H1 (cell line): ENCODE results near the gene HIPK2. TPM values are rescaled to one million over a fixed set of nuclear protein-coding genes. Genes with fewer than 3 reads are reported as not detected.

Source experiments
- CTCF ChIA-PET: fragments of 300-600 bp; sonication (Branson Sonifier 250); formaldehyde crosslinking; loops from one replicate; lab custom pipeline; 2021; ENCODE audit not compliant: partially characterized antibody; lab: Charles Lee
- POLR2A ChIA-PET: fragments of 300-600 bp; sonication (Branson Sonifier 250); formaldehyde crosslinking; loops from one replicate; lab custom pipeline; 2021; ENCODE audit warnings: inconsistent platforms; ENCODE audit not compliant: partially characterized antibody; lab: Charles Lee
- DNase-seq, 2 experiments: peaks; one replicate each; pipeline versions ENCODE4 v3.0.0 to v3.0.0-alpha.2; 2010 to 2022; ENCODE audit warnings: low spot score in 2 of 2, low read depth in 1 of 2, mixed read lengths in 1 of 2
- FAIRE-seq: peaks from 2 replicates; lab custom pipeline; 2011; peaks lifted over from hg19 to GRCh38; lab: Jason Lieb, UNC
- H2AFZ ChIP-seq: 2 replicates; pipeline ENCODE4 v1.8.1; 2012; ENCODE audit warnings: low read length, inconsistent platforms
- H2AK5ac ChIP-seq: 2 replicates; pipeline ENCODE4 v1.6.1; 2013; ENCODE audit warnings: low read depth, low read length
- H2BK120ac ChIP-seq: replicated peaks from 2 replicates; pipeline ENCODE3; 2013; ENCODE audit warnings: low read depth, low read length, inconsistent platforms
- H2BK12ac ChIP-seq: 2 replicates; pipeline ENCODE4 v1.6.1; 2013; ENCODE audit warnings: low read depth, low read length
- H2BK15ac ChIP-seq: 2 replicates; pipeline ENCODE4 v1.6.1; 2013; ENCODE audit warnings: low read length
- H2BK20ac ChIP-seq: 2 replicates; pipeline ENCODE4 v1.6.1; 2013; ENCODE audit warnings: low read length
- H2BK5ac ChIP-seq: 2 replicates; pipeline ENCODE4 v1.6.1; 2013; ENCODE audit warnings: low read depth, low read length
- H3K14ac ChIP-seq: 2 replicates; pipeline ENCODE4 v1.6.1; 2013; ENCODE audit warnings: inconsistent platforms; ENCODE audit not compliant: insufficient read length
- H3K18ac ChIP-seq: 2 replicates; pipeline ENCODE4 v1.6.1; 2013; ENCODE audit warnings: low read length; ENCODE audit errors: extremely low read depth
- H3K23ac ChIP-seq: 2 replicates; pipeline ENCODE4 v1.6.1; 2013; ENCODE audit warnings: inconsistent platforms; ENCODE audit not compliant: insufficient read length
- H3K23me2 ChIP-seq: 2 replicates; pipeline ENCODE4 v1.6.1; 2013; ENCODE audit warnings: low read depth, low read length
- H3K27ac ChIP-seq: 2 replicates; pipeline ENCODE4 v1.6.1; 2011; ENCODE audit warnings: low read depth, low read length, inconsistent platforms
- H3K27me3 ChIP-seq, 4 experiments: replicated peaks in 1 of 4; 1 replicate in 1 of 4; 2 replicates in 3 of 4; pipeline versions ENCODE4 v1.6.1 to v1.8.1; 2011 to 2013; ENCODE audit warnings: low read length in 3 of 4, mild to moderate bottlenecking in 3 of 4, inconsistent platforms in 2 of 4, mixed read lengths in 2 of 4, moderate library complexity in 1 of 4; ENCODE audit not compliant: control insufficient read depth in 3 of 4, insufficient read depth in 3 of 4; ENCODE audit errors: extremely low read depth in 1 of 4
- H3K36me3 ChIP-seq, 4 experiments: 2 replicates each; pipeline versions ENCODE4 v1.6.1 to v1.8.1; 2011 to 2013; ENCODE audit warnings: mild to moderate bottlenecking in 4 of 4, low read length in 3 of 4, moderate library complexity in 2 of 4, control low read depth in 1 of 4, inconsistent platforms in 1 of 4; ENCODE audit not compliant: insufficient read depth in 4 of 4, control insufficient read depth in 2 of 4
- H3K4ac ChIP-seq: replicated peaks from 2 replicates; pipeline ENCODE3; 2013; ENCODE audit warnings: low read length, low read depth, mixed read lengths, inconsistent platforms; ENCODE audit not compliant: insufficient read length
- H3K4me1 ChIP-seq, 4 experiments: replicated peaks in 1 of 4; 1 replicate in 1 of 4; 2 replicates in 3 of 4; pipeline versions ENCODE4 v1.6.1 to v1.8.1; 2011 to 2013; ENCODE audit warnings: low read length in 3 of 4, inconsistent platforms in 2 of 4, mixed read lengths in 1 of 4; ENCODE audit not compliant: insufficient read depth in 4 of 4, control insufficient read depth in 3 of 4
- H3K4me2 ChIP-seq, 2 experiments: 2 replicates each; pipeline versions ENCODE4 v1.6.1 to v1.8.1; 2011 to 2013; ENCODE audit warnings: low read depth in 2 of 2, low read length in 2 of 2, control low read depth in 1 of 2, inconsistent platforms in 1 of 2, mild to moderate bottlenecking in 1 of 2; ENCODE audit not compliant: insufficient read depth in 1 of 2
- H3K4me3 ChIP-seq, 4 experiments: fragments of 200-600, 300-600 bp in 1 of 4; sonication (generic), shearing (Covaris generic), sonication (Bioruptor Twin) in 1 of 4; 2 replicates each; pipeline versions ENCODE4 v1.5.1 to v1.8.1; 2011 to 2016; ENCODE audit warnings: low read length in 4 of 4, low read depth in 3 of 4, control low read depth in 2 of 4, inconsistent platforms in 2 of 4, mild to moderate bottlenecking in 2 of 4, mixed read lengths in 1 of 4, moderate library complexity in 1 of 4; ENCODE audit not compliant: insufficient read depth in 2 of 4; ENCODE audit errors: extremely low read depth in 1 of 4
- H3K56ac ChIP-seq: replicated peaks from 2 replicates; pipeline ENCODE3; 2013; ENCODE audit warnings: low read depth, mild to moderate bottlenecking, mixed read lengths, low read length, inconsistent platforms; ENCODE audit not compliant: insufficient read length
- H3K79me1 ChIP-seq: 2 replicates; pipeline ENCODE4 v1.6.1; 2013; ENCODE audit warnings: low read depth, low read length, control low read depth
- H3K79me2 ChIP-seq, 2 experiments: 2 replicates each; pipeline versions ENCODE4 v1.6.1 to v1.8.1; 2012 to 2013; ENCODE audit warnings: low read length in 2 of 2, mild to moderate bottlenecking in 2 of 2, inconsistent platforms in 1 of 2; ENCODE audit not compliant: insufficient read depth in 2 of 2, control insufficient read depth in 1 of 2
- H3K9ac ChIP-seq, 4 experiments: replicated peaks in 1 of 4; 1 replicate in 1 of 4; 2 replicates in 3 of 4; pipeline versions ENCODE4 v1.6.1 to v1.8.1; 2011 to 2013; ENCODE audit warnings: low read depth in 3 of 4, low read length in 3 of 4, control low read depth in 2 of 4, mild to moderate bottlenecking in 2 of 4, moderate library complexity in 2 of 4, inconsistent platforms in 1 of 4; ENCODE audit errors: extremely low read depth in 1 of 4
- H3K9me3 ChIP-seq, 2 experiments: 2 replicates each; pipeline versions ENCODE4 v1.6.1 to v1.8.1; 2012 to 2013; ENCODE audit warnings: mild to moderate bottlenecking in 2 of 2, moderate library complexity in 2 of 2, control low read depth in 1 of 2, inconsistent platforms in 1 of 2, low read depth in 1 of 2, low read length in 1 of 2, mixed read lengths in 1 of 2; ENCODE audit not compliant: insufficient read depth in 2 of 2
- H4K20me1 ChIP-seq, 2 experiments: replicated peaks in 1 of 2; 2 replicates each; pipeline versions ENCODE3 to v1.8.1; 2011 to 2013; ENCODE audit warnings: inconsistent platforms in 2 of 2, low read length in 2 of 2, mild to moderate bottlenecking in 1 of 2; ENCODE audit not compliant: insufficient read depth in 2 of 2, control insufficient read depth in 1 of 2
- H4K5ac ChIP-seq: 2 replicates; pipeline ENCODE4 v1.6.1; 2013; ENCODE audit warnings: low read length, low read depth, mixed read lengths, inconsistent platforms; ENCODE audit not compliant: insufficient read length
- H4K8ac ChIP-seq: 2 replicates; pipeline ENCODE4 v1.8.0; 2013; ENCODE audit warnings: mild to moderate bottlenecking, moderate library complexity, low read length, inconsistent platforms; ENCODE audit not compliant: insufficient read depth; ENCODE audit errors: extremely low read depth
- H4K91ac ChIP-seq: replicated peaks from 2 replicates; pipeline ENCODE3; 2013; ENCODE audit warnings: low read length, mixed read lengths, inconsistent platforms; ENCODE audit not compliant: insufficient read length
- ASH2L ChIP-seq: fragments of 200-600, 300-600 bp; sonication (generic); IDR thresholded peaks from one replicate; pipeline ENCODE4 v1.7.1; 2017; ENCODE audit warnings: low read length
- CBX8 ChIP-seq: fragments of 300-800, 300-1000 bp; sonication (generic); IDR thresholded peaks from 2 replicates; pipeline ENCODE4 v1.7.1; 2016; ENCODE audit warnings: low read depth, low read length, borderline replicate concordance
- CHD1 ChIP-seq: IDR thresholded peaks from 2 replicates; pipeline ENCODE4 v1.6.1; 2012; ENCODE audit warnings: low read depth, low read length, improper control_type of control experiment
- CTBP2 ChIP-seq: IDR thresholded peaks from 2 replicates; pipeline ENCODE4 v1.7.0; 2011; ENCODE audit warnings: borderline replicate concordance, mild to moderate bottlenecking, moderate library complexity, mixed read lengths, low read length; ENCODE audit not compliant: insufficient read depth, insufficient read length
- E2F6 ChIP-seq: IDR thresholded peaks from 2 replicates; pipeline ENCODE4 v1.6.1; 2012; ENCODE audit warnings: inconsistent platforms
- MAFK ChIP-seq: IDR thresholded peaks from 2 replicates; pipeline ENCODE4 v1.6.1; 2012; ENCODE audit warnings: low read depth, mild to moderate bottlenecking, improper control_type of control experiment, low read length
- POU5F1 ChIP-seq: IDR thresholded peaks from 2 replicates; pipeline ENCODE4 v1.6.1; 2011; ENCODE audit warnings: low read depth, mild to moderate bottlenecking, low read length, moderate library complexity
- TAF7 ChIP-seq: optimal IDR thresholded peaks from 2 replicates; pipeline ENCODE3; 2011; ENCODE audit warnings: low read depth, mild to moderate bottlenecking, inconsistent platforms, low read length, moderate library complexity, borderline replicate concordance
- TBP ChIP-seq: IDR thresholded peaks from 2 replicates; pipeline ENCODE4 v1.6.1; 2011; ENCODE audit warnings: low read depth, low read length, improper control_type of control experiment
- WGBS, 2 experiments: shearing (Covaris generic) in 1 of 2; methylation state at CpG; one replicate each; pipeline versions ENCODE4 v1.1.6 to v1.1.7; 2013 to 2015; ENCODE audit warnings: low lambda C conversion rate in 2 of 2, mixed read lengths in 2 of 2, inconsistent platforms in 1 of 2, low coverage in 1 of 2, missing lambda C conversion rate in 1 of 2; ENCODE audit not compliant: insufficient replicate concordance in 2 of 2, insufficient coverage in 1 of 2, insufficient read length in 1 of 2; ENCODE audit errors: extremely low coverage in 1 of 2, missing lambda C conversion rate in 1 of 2; 5-methylcytosine and 5-hydroxymethylcytosine counted together
- polyA plus RNA-seq, 7 experiments: library from polyadenylated mRNA; depleted of rRNA in 3 of 7; stranded (reverse) in 5 of 7; unstranded in 2 of 7; fragments of >200 nt in 5 of 7; fragments of 200-250 nt in 2 of 7; gene quantifications; 1 replicate in 5 of 7; 2 replicates in 1 of 7; 4 replicates in 1 of 7; pipeline versions ENCODE4 v1.2.1 to v1.2.3, GENCODE V29; 2011 to 2013; ENCODE audit warnings: missing spikeins in 2 of 7, mixed read lengths in 2 of 7
- total RNA-seq: library from RNA; stranded (reverse); fragmentation: NEBNext Ultra II Directional; extraction: Animal tissue kit (Norgen Biotek cat#: 25700); gene quantifications from 2 replicates; pipeline ENCODE4 v1.2.1, GENCODE V29; 2021

Gene HIPK2
- total and polyA plus RNA-seq, 2 of the 8 experiments (the other 6 are each of a cell fraction or from before 2014, with no cell fraction given) = 8.3 to 24.3 TPM

- Histone ChIP-seq H3K79me1 (peaks cover 2% of the 10 kb centered on the region), H3K9me3 (no peaks in the 10 kb centered on the region), H3K23ac (no peak overlapping the region), H4K91ac (no peak overlapping the region), H3K4me3 (no peak overlapping the region), H2BK15ac (no peak overlapping the region), H2AFZ (no peak overlapping the region), H2BK20ac (0 out of 2 replicates have a peak overlapping the region, but pooled peaks have one; percentile 61), H3K9ac (no peak overlapping the region), H3K4ac (no peak overlapping the region), H4K20me1 (peaks cover 0 to 6% of the 10 kb centered on the region in 2 experiments), H3K23me2 (peaks cover 13% of the 10 kb centered on the region; the same call in 1 of the 2 replicates), H3K27ac (no peak overlapping the region), H3K14ac (no peak overlapping the region), H3K18ac (no peak overlapping the region), H2AK5ac (no peak overlapping the region), H3K4me2 (no peak overlapping the region), H2BK12ac (no peak overlapping the region), H2BK120ac (no peak overlapping the region), H3K27me3 (no peaks in the 10 kb centered on the region), H3K4me1 (peaks cover 4 to 15% (median 9%) of the 10 kb centered on the region in 4 experiments), H3K36me3 (no peaks in the 10 kb centered on the region), H3K79me2 (no peaks in the 10 kb centered on the region), H3K56ac (peak overlapping the region; percentile 93), H2BK5ac (no peak overlapping the region; the same call in 1 of the 2 replicates), H4K5ac (no peak overlapping the region), H4K8ac (no peak overlapping the region)
- CTCF ChIA-PET = interaction anchor here (0.6 kb wide), 1 partner anchor 11 kb away, joined by 3 read pairs; no protein-coding TSS in a partner anchor
- POLR2A ChIA-PET = interaction anchor here (0.7 kb wide), 1 partner anchor 34 kb away, joined by 3 read pairs; no protein-coding TSS in a partner anchor
- FAIRE-seq (no peak), DNase-seq (no peak)
- no peak for TF ChIP-seq CTBP2
- no peak for TF ChIP-seq CBX8
- TF ChIP-seq TBP = no peak
- no peak for TF ChIP-seq POU5F1
- no peak for TF ChIP-seq E2F6
- no peak for TF ChIP-seq TAF7
- no peak for TF ChIP-seq ASH2L
- TF ChIP-seq CHD1 = no peak
- no peak for TF ChIP-seq MAFK
- 92% methylated on average over 5 of the region's 5 CpGs; no CpG with 5 or more reads in 1 of the 2 experiments for WGBS, 2 experiments
Measured at GRCh38 chr7:139703487-139704307, 74.1 kb downstream of the HIPK2 start.
